H1 (cell line): ENCODE measurements around the gene CEP83. TPM values are rescaled to one million over a fixed set of nuclear protein-coding genes. Genes with fewer than 3 reads are reported as not detected.

Source experiments
- EP300 ChIP-seq, 2 experiments: IDR thresholded peaks; 1 replicate in 1 of 2; 2 replicates in 1 of 2; pipeline ENCODE4 v1.6.1; 2011 to 2012; ENCODE audit warnings: low read depth in 2 of 2, low read length in 2 of 2, mild to moderate bottlenecking in 2 of 2, borderline replicate concordance in 1 of 2, inconsistent platforms in 1 of 2, moderate library complexity in 1 of 2
- FOSL1 ChIP-seq: IDR thresholded peaks from 2 replicates; pipeline ENCODE4 v1.6.1; 2011; ENCODE audit warnings: mild to moderate bottlenecking, low read depth, low read length, moderate library complexity; ENCODE audit not compliant: insufficient read depth
- HDAC2 ChIP-seq, 2 experiments: fragments of 300-600 bp in 1 of 2; sonication (generic) in 1 of 2; IDR thresholded peaks; 2 replicates each; pipeline ENCODE4 v1.6.1; 2011 to 2012; ENCODE audit warnings: low read depth in 2 of 2, low read length in 2 of 2, mild to moderate bottlenecking in 2 of 2, moderate library complexity in 2 of 2, borderline replicate concordance in 1 of 2, inconsistent platforms in 1 of 2
- SRF ChIP-seq: IDR thresholded peaks from 2 replicates; pipeline ENCODE4 v1.6.1; 2011; ENCODE audit warnings: mild to moderate bottlenecking, low read depth, low read length, moderate library complexity
- polyA plus RNA-seq, 7 experiments: library from polyadenylated mRNA; depleted of rRNA in 3 of 7; stranded (reverse) in 5 of 7; unstranded in 2 of 7; fragments of >200 nt in 5 of 7; fragments of 200-250 nt in 2 of 7; gene quantifications; 1 replicate in 5 of 7; 2 replicates in 1 of 7; 4 replicates in 1 of 7; pipeline versions ENCODE4 v1.2.1 to v1.2.3, GENCODE V29; 2011 to 2013; ENCODE audit warnings: missing spikeins in 2 of 7, mixed read lengths in 2 of 7
- total RNA-seq: library from RNA; stranded (reverse); fragmentation: NEBNext Ultra II Directional; extraction: Animal tissue kit (Norgen Biotek cat#: 25700); gene quantifications from 2 replicates; pipeline ENCODE4 v1.2.1, GENCODE V29; 2021

The CEP83 gene
- total and polyA plus RNA-seq, 2 of the 8 experiments (the other 6 are each of a cell fraction or from before 2014, with no cell fraction given) = 6.0 to 25.8 TPM

DNA sequence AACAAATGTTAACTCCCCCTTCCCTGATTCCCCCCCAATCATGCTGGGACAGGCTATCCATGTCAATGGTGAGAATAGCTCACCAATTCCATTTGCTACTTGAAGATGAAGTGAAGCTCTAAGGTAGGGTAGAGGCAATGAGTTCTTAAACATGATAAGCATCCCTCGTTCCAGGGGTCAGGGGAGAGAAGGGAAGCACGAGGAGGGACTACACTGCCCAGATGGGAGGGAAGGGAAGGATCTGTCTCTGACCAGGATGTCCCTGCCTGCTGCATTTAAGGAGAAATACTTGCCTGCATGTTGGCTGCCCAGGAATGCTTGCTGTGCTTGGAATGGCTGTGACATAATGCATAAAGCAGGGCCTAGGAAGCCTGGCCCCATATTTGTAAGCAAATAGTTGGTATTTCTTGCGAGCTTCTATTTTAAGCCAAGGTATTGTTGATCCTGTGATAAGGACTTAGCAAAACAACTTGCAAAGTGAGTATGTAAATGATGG, 155.1 kb downstream of the CEP83 start (continued):
- TF ChIP-seq HDAC2 (IDR thresholded peaks at IDR 0.05; ENCODE audit: borderline replicate concordance in 1 of 2, low read depth in 2 of 2, low read length in 2 of 2) = peak; percentile 61 to 86; a peak in 2 of 4 replicates
- TF ChIP-seq FOSL1 = no peak
- no peak for TF ChIP-seq SRF
- peak in 1 of 2 experiments; percentile 67; a peak in 1 of 3 replicates for TF ChIP-seq EP300 (IDR thresholded peaks at IDR 0.05; ENCODE audit: borderline replicate concordance in 1 of 2, low read depth in 2 of 2, low read length in 2 of 2)
